Gastrocnemius medialis (tissue), 4 donors: ENCODE measurements around the gene GLI3. TPM values are rescaled to one million over a fixed set of nuclear protein-coding genes. Genes with fewer than 3 reads are reported as not detected.

ENCODE experiments used
- ATAC-seq, 2 donors: fragments of 150-250 bp; one replicate each; pipeline ENCODE4 v1.9.1; 2016
- DNase-seq, 2 donors: peaks; one replicate each; pipeline ENCODE4 v3.0.0-alpha.2; 2019
- H3K27ac ChIP-seq, 4 donors: fragments of 200-600 bp; sonication (generic); 1 replicate in 1 of 4; 2 replicates in 3 of 4; pipeline ENCODE4 v1.5.1; 2016 to 2018; ENCODE audit warnings: mild to moderate bottlenecking in 2 of 4, moderate library complexity in 1 of 4
- H3K27me3 ChIP-seq, 3 donors: fragments of 200-600 bp; sonication (generic) in 2 of 3; 1 replicate in 1 of 3; 2 replicates in 2 of 3; pipeline versions ENCODE4 v1.5.1 to v1.6.0; 2016 to 2019; ENCODE audit warnings: mild to moderate bottlenecking in 1 of 3, moderate library complexity in 1 of 3
- H3K36me3 ChIP-seq, 2 donors: fragments of 200-600 bp; sonication (generic) in 1 of 2; one replicate each; pipeline ENCODE4 v1.5.1; 2017 to 2018
- H3K4me1 ChIP-seq, 2 donors: fragments of 200-600 bp; sonication (generic) in 1 of 2; one replicate each; pipeline ENCODE4 v1.5.1; 2016 to 2017; ENCODE audit warnings: mild to moderate bottlenecking in 2 of 2
- H3K4me3 ChIP-seq, 4 donors: fragments of 200-600 bp; sonication (generic) in 3 of 4; 1 replicate in 1 of 4; 2 replicates in 3 of 4; pipeline ENCODE4 v1.5.1; 2016 to 2019; ENCODE audit warnings: mild to moderate bottlenecking in 2 of 4
- H3K9me3 ChIP-seq, 3 donors: fragments of 200-600 bp; sonication (generic) in 2 of 3; 1 replicate in 1 of 3; 2 replicates in 2 of 3; pipeline ENCODE4 v1.5.1; 2016 to 2019
- CTCF ChIP-seq, 5 experiments: fragments of 450-650 bp in 3 of 5; fragments of 200-600 bp in 2 of 5; sonication (generic) in 2 of 5; IDR thresholded peaks in 4 of 5; conservative IDR thresholded peaks in 1 of 5; 1 replicate in 4 of 5; 2 replicates in 1 of 5; pipeline ENCODE4 v1.5.1; 2016 to 2019; ENCODE audit warnings: antibody characterized with exemption in 5 of 5, mild to moderate bottlenecking in 3 of 5, moderate library complexity in 3 of 5
- POLR2A ChIP-seq, 2 donors: fragments of 450-650 bp; IDR thresholded peaks; one replicate each; pipeline ENCODE4 v1.6.1; 2017; ENCODE audit warnings: antibody characterized with exemption in 2 of 2, mild to moderate bottlenecking in 2 of 2, moderate library complexity in 2 of 2
- in situ Hi-C, 4 donors: fragments of 200-750 bp; cut with MboI; loops; one replicate each; pipeline versions ENCODE4 v1.15.0 to v1.8.0; 2017; ENCODE audit warnings: low sequenced_read_pairs in 4 of 4
- intact Hi-C: fragments of 100-400 bp; cut with DNase I; formaldehyde crosslinking; loops from one replicate; pipeline ENCODE4 v1.15.1; 2023; ENCODE audit warnings: low total_unique reads
- total RNA-seq, 4 donors: library from RNA; depleted of rRNA; stranded (reverse); fragments of >200 nt; gene quantifications; one replicate each; pipeline versions ENCODE4 v1.1.0 to v1.2.3, GENCODE V29; 2016

Gene GLI3
- total RNA-seq, 4 donors from 2014 or later = 0.46 to 1.6 (median 0.81) TPM

GRCh38 chr7:41995632-41996271 lies 241.3 kb downstream of the GLI3 start:
- H3K27me3 ChIP-seq = no peaks in the 10 kb centered on the region
- TF ChIP-seq CTCF (IDR thresholded peaks at IDR 0.05 in 4 of 5, conservative IDR thresholded peaks at IDR 0.05 in 1 of 5) (no peak), POLR2A (IDR thresholded peaks at IDR 0.05) (no peak)
- ATAC-seq = no peak
- no peak overlapping the region for H3K4me3 ChIP-seq
- no peaks in the 10 kb centered on the region for H3K9me3 ChIP-seq
- no peaks in the 10 kb centered on the region for H3K36me3 ChIP-seq
- H3K4me1 ChIP-seq = peaks cover 0 to 7% of the 10 kb centered on the region in 2 donors
- H3K27ac ChIP-seq = no peak overlapping the region
- DNase-seq = no peak
- in situ Hi-C loops (loop anchor here in 1 of 4 donors (25.0 kb wide), 1 partner anchor 242 kb away; the partner anchor contains the start of gene GLI3), intact Hi-C loops (no loop called here)

DNA sequence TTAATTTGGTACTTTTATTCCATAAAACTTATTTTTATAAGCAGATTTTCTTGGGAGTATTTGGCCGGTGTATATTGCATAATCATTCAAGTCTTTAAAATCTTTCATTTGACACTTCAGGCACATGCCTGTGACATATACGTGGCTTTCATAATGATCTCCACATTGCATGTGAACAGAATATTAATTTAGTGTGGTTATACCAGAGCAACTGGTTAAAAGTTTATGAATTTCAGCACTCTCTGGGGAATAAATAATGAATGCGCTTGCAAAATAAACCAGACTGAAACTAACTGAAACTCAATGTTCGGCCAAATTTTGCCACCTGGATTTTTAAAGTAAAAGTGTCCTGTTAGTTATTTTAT lies 242.3 kb downstream of the GLI3 start:
- in situ Hi-C loops = loop anchor here in 1 of 4 donors (25.0 kb wide), 1 partner anchor 243 kb away; the partner anchor contains the start of gene GLI3
- no peaks in the 10 kb centered on the region for H3K27me3 ChIP-seq
- intact Hi-C loops = no loop called here
- no peaks in the 10 kb centered on the region for H3K9me3 ChIP-seq
- H3K4me1 ChIP-seq = peaks cover 0 to 7% of the 10 kb centered on the region in 2 donors
- no peak overlapping the region for H3K27ac ChIP-seq
- no peak for ATAC-seq
- DNase-seq = no peak
- TF ChIP-seq CTCF (IDR thresholded peaks at IDR 0.05 in 4 of 5, conservative IDR thresholded peaks at IDR 0.05 in 1 of 5) = no peak
- no peak for TF ChIP-seq POLR2A (IDR thresholded peaks at IDR 0.05)
- no peak overlapping the region for H3K4me3 ChIP-seq
- H3K36me3 ChIP-seq = no peaks in the 10 kb centered on the region

DNA sequence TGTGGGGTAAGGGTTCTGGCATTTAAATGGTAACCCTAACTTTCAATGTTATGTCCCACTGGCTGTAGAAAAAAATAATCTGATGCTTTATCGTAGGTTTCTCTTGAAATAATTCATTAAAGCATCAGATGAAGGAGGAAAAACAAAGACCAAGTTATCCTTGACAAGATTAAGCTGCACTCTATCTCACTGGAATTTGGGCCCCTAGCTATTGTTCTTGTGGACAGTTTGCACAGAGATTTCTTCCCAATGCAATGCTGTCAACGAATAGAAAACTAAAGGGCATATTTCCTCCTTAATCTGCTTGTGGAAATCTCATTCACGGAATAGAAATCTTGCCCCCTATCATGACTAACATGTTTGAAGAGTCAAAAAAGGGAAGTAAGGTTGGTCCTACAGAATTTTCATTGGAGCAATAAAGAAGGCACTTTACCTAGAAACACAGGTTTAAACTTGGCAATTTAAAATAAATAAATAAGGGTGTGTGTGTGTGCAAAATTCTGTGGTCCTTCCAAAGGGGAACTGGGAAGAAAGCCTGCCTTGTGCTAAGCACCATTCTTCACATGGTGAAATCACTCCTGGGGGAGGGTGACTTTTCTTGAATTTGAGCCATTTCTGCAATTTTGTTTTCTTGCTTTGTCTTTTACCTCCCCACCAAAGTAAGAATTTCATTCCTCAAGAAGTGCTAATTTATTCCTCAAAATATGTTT lies 242.8 kb downstream of the GLI3 start:
- TF ChIP-seq CTCF (IDR thresholded peaks at IDR 0.05 in 4 of 5, conservative IDR thresholded peaks at IDR 0.05 in 1 of 5) (no peak), POLR2A (IDR thresholded peaks at IDR 0.05) (no peak)
- intact Hi-C loops = no loop called here
- Histone ChIP-seq H3K27me3 (no peaks in the 10 kb centered on the region), H3K4me1 (peaks cover 0 to 7% of the 10 kb centered on the region in 2 donors), H3K36me3 (no peaks in the 10 kb centered on the region), H3K4me3 (no peak overlapping the region), H3K27ac (no peak overlapping the region), H3K9me3 (no peaks in the 10 kb centered on the region)
- no peak for DNase-seq
- in situ Hi-C loops = loop anchor here in 1 of 4 donors (25.0 kb wide), 1 partner anchor 243 kb away; the partner anchor contains the start of gene GLI3
- ATAC-seq = no peak

GRCh38 chr7:41992881-41993867 lies 243.8 kb downstream of the GLI3 start:
- Histone ChIP-seq H3K4me1 (peaks cover 0 to 7% of the 10 kb centered on the region in 2 donors), H3K9me3 (no peaks in the 10 kb centered on the region), H3K4me3 (no peak overlapping the region), H3K36me3 (no peaks in the 10 kb centered on the region), H3K27ac (no peak overlapping the region), H3K27me3 (no peaks in the 10 kb centered on the region)
- TF ChIP-seq CTCF (IDR thresholded peaks at IDR 0.05 in 4 of 5, conservative IDR thresholded peaks at IDR 0.05 in 1 of 5) = no peak
- TF ChIP-seq POLR2A (IDR thresholded peaks at IDR 0.05) = no peak
- DNase-seq (no peak), ATAC-seq (no peak)
- in situ Hi-C loops (loop anchor here in 1 of 4 donors (25.0 kb wide), 1 partner anchor 244 kb away; the partner anchor contains the start of gene GLI3), intact Hi-C loops (no loop called here)
